Smooth muscle cell (in vitro differentiated cells): ENCODE measurements around the gene LIPK. TPM values are rescaled to one million over a fixed set of nuclear protein-coding genes. Genes with fewer than 3 reads are reported as not detected.

Experiments used
- DNase-seq: peaks from one replicate; lab custom pipeline; 2025; ENCODE audit not compliant: unreplicated experiment; lab: John Stamatoyannopoulos, UW
- H2AFZ ChIP-seq: fragments of 200-600 bp; sonication (generic); 2 replicates; pipeline ENCODE4 v1.6.0; 2016; ENCODE audit warnings: antibody characterized with exemption, low read depth, mild to moderate bottlenecking
- H3F3A ChIP-seq: fragments of 200-600 bp; sonication (generic); 2 replicates; pipeline ENCODE4 v1.6.0; 2017; ENCODE audit warnings: antibody characterized with exemption, low read depth
- H3K27ac ChIP-seq: fragments of 200-600 bp; sonication (generic); 2 replicates; pipeline ENCODE4 v1.5.1; 2016; ENCODE audit warnings: low read depth, mild to moderate bottlenecking
- H3K27me3 ChIP-seq: fragments of 200-600 bp; sonication (generic); 2 replicates; pipeline ENCODE4 v1.6.1; 2016; ENCODE audit warnings: low read depth, mild to moderate bottlenecking
- H3K36me3 ChIP-seq: fragments of 200-600 bp; sonication (generic); 2 replicates; pipeline ENCODE4 v1.5.1; 2016; ENCODE audit warnings: low read depth
- H3K4me1 ChIP-seq: fragments of 200-600 bp; sonication (generic); 2 replicates; pipeline ENCODE4 v1.5.1; 2016; ENCODE audit warnings: low read depth
- H3K4me2 ChIP-seq: fragments of 200-600 bp; sonication (generic); 2 replicates; pipeline ENCODE4 v1.6.0; 2016; ENCODE audit warnings: mild to moderate bottlenecking
- H3K4me3 ChIP-seq: fragments of 200-600 bp; sonication (generic); 2 replicates; pipeline ENCODE4 v1.5.1; 2016; ENCODE audit warnings: mild to moderate bottlenecking
- H3K79me2 ChIP-seq: fragments of 200-600 bp; sonication (generic); 2 replicates; pipeline ENCODE4 v1.6.0; 2016; ENCODE audit warnings: low read depth, mild to moderate bottlenecking
- H3K9ac ChIP-seq: fragments of 200-600 bp; sonication (generic); 2 replicates; pipeline ENCODE4 v1.6.0; 2016; ENCODE audit warnings: low read depth
- H3K9me3 ChIP-seq: fragments of 200-600 bp; sonication (generic); replicated peaks from 2 replicates; pipeline ENCODE4 v1.5.1; 2016; ENCODE audit warnings: low read depth
- H4K20me1 ChIP-seq: fragments of 200-600 bp; sonication (generic); 2 replicates; pipeline ENCODE4 v1.6.0; 2016; ENCODE audit warnings: low read depth
- CTCF ChIP-seq: fragments of 200-600 bp; sonication (generic); IDR thresholded peaks from 2 replicates; pipeline ENCODE4 v1.5.1; 2017; ENCODE audit warnings: borderline replicate concordance, mild to moderate bottlenecking, antibody characterized with exemption; ENCODE audit not compliant: insufficient read depth, poor library complexity, severe bottlenecking
- WGBS: methylation state at CpG from one replicate; pipeline ENCODE4 v1.1.7; 2016; ENCODE audit warnings: low lambda C conversion rate; 5-methylcytosine and 5-hydroxymethylcytosine counted together
- polyA plus RNA-seq: library from polyadenylated mRNA; unstranded; fragments of >200 nt; fragmentation: Nextera tagmentation; extraction: Ambion mirVana; gene quantifications from 2 replicates; pipeline ENCODE4 v1.2.1, GENCODE V29; 2016
- total RNA-seq: library from RNA; depleted of rRNA; stranded (reverse); fragments of >200 nt; gene quantifications from 2 replicates; pipeline ENCODE4 v1.2.3, GENCODE V29; 2014

The LIPK gene
- total and polyA plus RNA-seq, 2 experiments from 2014 or later = 0.18 TPM; not detected in 1

- no peaks in the 10 kb centered on the region for H4K20me1 ChIP-seq
- H3K4me3 ChIP-seq = no peak overlapping the region
- H2AFZ ChIP-seq = no peak overlapping the region
- no peak overlapping the region for H3K9ac ChIP-seq
- peaks cover 23% of the 10 kb centered on the region for H3K27me3 ChIP-seq
- H3K9me3 ChIP-seq = no peaks in the 10 kb centered on the region
- no peaks in the 10 kb centered on the region for H3K4me1 ChIP-seq
- no peaks in the 10 kb centered on the region for H3K36me3 ChIP-seq
- H3K79me2 ChIP-seq = no peaks in the 10 kb centered on the region
- WGBS = 89% methylated on average over 1 of the region's 1 CpG
- H3F3A ChIP-seq = no peaks in the 10 kb centered on the region
- no peak overlapping the region for H3K27ac ChIP-seq
- no peak overlapping the region for H3K4me2 ChIP-seq
- TF ChIP-seq CTCF = no peak
- DNase-seq = no peak
Observed at GRCh38 chr10:88668465-88668864, 37.6 kb upstream of the LIPK start.

- H3K9me3 ChIP-seq = no peaks in the 10 kb centered on the region
- no peak overlapping the region for H3K9ac ChIP-seq
- TF ChIP-seq CTCF = no peak
- H3K27ac ChIP-seq = no peak overlapping the region
- H3F3A ChIP-seq = no peaks in the 10 kb centered on the region
- H3K4me2 ChIP-seq = no peak overlapping the region
- H3K4me1 ChIP-seq = no peaks in the 10 kb centered on the region
- no peaks in the 10 kb centered on the region for H3K36me3 ChIP-seq
- no peaks in the 10 kb centered on the region for H4K20me1 ChIP-seq
- peaks cover 24% of the 10 kb centered on the region for H3K27me3 ChIP-seq
- 89% methylated on average over 2 of the region's 2 CpGs for WGBS
- H3K4me3 ChIP-seq = no peak overlapping the region
- H3K79me2 ChIP-seq = no peaks in the 10 kb centered on the region
- no peak overlapping the region for H2AFZ ChIP-seq
- DNase-seq = no peak
Observed at GRCh38 chr10:88670497-88670896, 35.6 kb upstream of the LIPK start.

GRCh38 chr10:88672041-88672440 is 34.0 kb upstream of the LIPK start:
- Histone ChIP-seq H3K9me3 (no peaks in the 10 kb centered on the region), H3F3A (no peaks in the 10 kb centered on the region), H3K27me3 (peaks cover 24% of the 10 kb centered on the region), H3K4me1 (no peaks in the 10 kb centered on the region), H3K4me3 (no peak overlapping the region), H3K4me2 (no peak overlapping the region), H2AFZ (peak overlapping the region; percentile 70), H3K9ac (no peak overlapping the region), H3K79me2 (no peaks in the 10 kb centered on the region), H3K36me3 (no peaks in the 10 kb centered on the region), H3K27ac (no peak overlapping the region), H4K20me1 (no peaks in the 10 kb centered on the region)
- WGBS = 77% methylated on average over 2 of the region's 2 CpGs
- TF ChIP-seq CTCF = no peak
- DNase-seq = no peak

GRCh38 chr10:88676283-88677060 is 29.6 kb upstream of the LIPK start:
- Histone ChIP-seq H3K4me3 (no peak overlapping the region), H4K20me1 (no peaks in the 10 kb centered on the region), H3K27me3 (peaks cover 21% of the 10 kb centered on the region), H3K4me2 (no peak overlapping the region), H3K9ac (no peak overlapping the region), H3F3A (no peaks in the 10 kb centered on the region), H3K4me1 (no peaks in the 10 kb centered on the region), H3K9me3 (no peaks in the 10 kb centered on the region), H2AFZ (no peak overlapping the region), H3K36me3 (no peaks in the 10 kb centered on the region), H3K79me2 (no peaks in the 10 kb centered on the region), H3K27ac (no peak overlapping the region)
- 73% methylated on average over 4 of the region's 4 CpGs for WGBS
- no peak for DNase-seq
- no peak for TF ChIP-seq CTCF
